Measurements from ENCODE around the gene ADISSP.
A peak's percentile ranks its signal among the peaks of the same experiment; 100 is the strongest.
"Not testable (repeated sequence)": the region's sequence is repeated elsewhere in the genome, so short reads cannot be mapped to it uniquely, and the experiment has no call there.

Gene ADISSP

GRCh38 chr20:3797592-3798372 lies 30.2 kb upstream of the ADISSP start:
- no peak for DNase-seq (ENCODE audit: low read depth)

GRCh38 chr20:3797226-3797545 lies 29.6 kb upstream of the ADISSP start:
- no peak for DNase-seq (ENCODE audit: low read depth)

- no peak for DNase-seq (ENCODE audit: low read depth)
Observed at GRCh38 chr20:3796477-3797225, 29.1 kb upstream of the ADISSP start.

DNA sequence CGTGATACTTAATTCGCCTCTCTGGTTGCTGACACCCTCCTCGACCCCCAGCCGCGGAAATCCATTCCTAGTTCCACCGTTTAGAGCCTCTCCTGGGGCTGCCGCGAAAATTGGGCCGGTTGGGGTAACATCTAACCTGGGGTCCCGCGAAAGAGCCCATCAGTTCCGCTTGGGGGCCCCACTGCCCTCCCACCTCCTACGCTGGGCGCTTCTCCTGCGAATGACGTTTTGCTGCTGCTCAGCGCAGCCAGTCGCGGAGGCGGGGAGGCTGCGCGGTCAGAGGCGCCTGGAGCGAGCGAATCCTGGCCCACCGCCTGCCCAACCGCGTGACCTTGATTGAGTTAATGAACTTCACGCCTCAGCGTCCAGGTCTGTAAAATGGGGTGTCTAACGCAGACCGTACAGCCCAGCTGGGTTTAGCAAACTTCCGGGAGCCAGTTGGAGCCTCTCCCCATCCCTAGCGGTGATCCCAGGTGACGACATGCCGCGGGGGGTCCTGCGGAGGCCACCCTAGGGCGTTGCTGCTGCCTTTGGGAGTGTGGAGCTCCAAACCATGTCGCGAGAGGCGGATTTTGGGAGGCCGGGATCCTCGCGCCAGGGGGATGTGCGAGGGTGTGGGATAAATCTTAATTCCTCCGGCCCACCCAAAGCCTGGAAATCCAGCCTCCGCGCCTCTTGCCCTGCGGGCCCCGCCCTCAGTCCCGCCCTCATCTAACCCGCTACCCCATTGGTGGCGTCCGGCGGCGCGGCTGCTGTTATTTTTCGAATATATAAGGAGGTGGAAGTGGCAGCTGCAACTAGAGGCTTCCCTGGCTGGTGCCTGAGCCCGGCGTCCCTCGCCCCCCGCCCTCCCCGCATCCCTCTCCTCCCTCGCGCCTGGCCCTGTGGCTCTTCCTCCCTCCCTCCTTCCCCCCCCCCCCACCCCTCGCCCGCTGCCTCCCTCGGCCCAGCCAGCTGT lies 28.2 kb upstream of the ADISSP start, which contains the start of gene CDC25B:
TSS of gene CDC25B (plus strand) at position 800 of the 958 bp plus-strand sequence. CDS start 222 bp downstream, outside the sequence.
- DNase-seq (ENCODE audit: low read depth): peak; percentile 77

DNA sequence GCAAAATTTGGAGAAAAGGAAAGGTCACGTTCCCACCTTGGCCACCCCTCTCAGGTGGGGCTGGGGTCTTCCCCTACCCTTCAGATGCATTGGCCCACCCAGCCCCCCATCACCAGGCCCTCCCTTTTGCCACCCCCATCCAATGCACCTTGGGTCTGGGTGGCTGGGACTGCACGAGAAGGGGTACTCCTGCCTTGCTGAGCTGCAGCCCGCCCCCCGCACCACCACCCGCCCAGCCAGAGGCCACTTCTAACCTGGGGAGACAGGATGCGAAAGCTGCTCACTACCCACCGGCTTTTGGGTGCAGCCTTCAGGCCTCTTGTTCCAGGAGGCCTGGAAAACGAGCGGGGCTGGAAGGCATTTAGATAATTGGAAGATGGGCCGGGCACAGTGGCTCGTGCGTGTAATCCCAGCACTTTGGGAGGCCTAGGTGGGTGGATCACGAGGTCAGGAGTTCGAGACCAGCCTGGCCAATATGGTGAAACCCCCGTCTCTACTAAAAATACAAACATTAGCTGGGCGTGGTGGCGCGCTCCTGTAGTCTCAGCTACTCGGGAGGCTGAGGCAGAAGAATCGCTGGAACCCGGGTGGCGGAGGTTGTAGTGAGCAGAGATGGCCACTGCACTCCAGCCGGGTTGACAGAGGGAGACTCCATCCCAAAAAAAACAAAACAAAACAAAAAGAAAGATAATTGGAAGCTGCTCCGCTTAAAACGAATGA lies 27.3 kb upstream of the ADISSP start:
- DNase-seq (ENCODE audit: low read depth): no peak

DNA sequence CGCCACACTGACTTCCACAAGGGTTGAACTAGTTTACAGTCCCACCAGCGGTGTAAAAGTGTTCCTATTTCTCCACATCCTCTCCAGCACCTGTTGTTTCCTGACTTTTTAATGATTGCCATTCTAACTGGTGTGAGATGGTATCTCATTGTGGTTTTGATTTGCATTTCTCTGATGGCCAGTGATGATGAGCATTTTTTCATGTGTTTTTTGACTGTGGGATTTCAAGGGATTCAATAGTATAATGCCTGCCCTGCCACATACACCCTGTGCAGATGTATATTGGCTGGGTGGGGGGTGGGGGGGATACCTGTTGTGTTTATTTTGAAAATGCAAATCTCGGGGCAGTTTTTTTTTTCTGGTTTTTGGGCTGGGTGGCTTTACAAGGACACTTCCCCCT lies 26.6 kb upstream of the ADISSP start:
- not testable (repeated sequence) for DNase-seq (ENCODE audit: low read depth)

DNA sequence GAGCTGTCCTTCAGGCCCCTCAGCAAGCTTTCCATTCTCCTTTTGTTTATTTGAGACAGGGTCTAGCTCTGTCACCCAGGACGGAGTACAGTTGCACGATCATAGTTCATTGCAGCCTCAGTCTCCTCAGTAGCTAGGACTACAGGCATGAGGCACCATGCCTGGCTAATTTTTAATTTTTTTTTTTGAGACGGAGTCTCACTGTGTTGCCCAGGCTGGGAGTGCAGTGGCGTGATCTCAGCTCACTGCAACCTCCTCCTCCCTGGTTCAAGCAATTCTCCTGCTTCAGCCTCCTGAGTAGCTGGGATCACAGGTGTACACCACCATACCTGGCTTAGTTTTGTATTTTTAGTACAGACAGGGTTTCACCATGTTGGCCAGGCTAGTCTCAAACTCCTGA lies 21.6 kb upstream of the ADISSP start:
- not testable (repeated sequence) for DNase-seq (ENCODE audit: low read depth)

DNA sequence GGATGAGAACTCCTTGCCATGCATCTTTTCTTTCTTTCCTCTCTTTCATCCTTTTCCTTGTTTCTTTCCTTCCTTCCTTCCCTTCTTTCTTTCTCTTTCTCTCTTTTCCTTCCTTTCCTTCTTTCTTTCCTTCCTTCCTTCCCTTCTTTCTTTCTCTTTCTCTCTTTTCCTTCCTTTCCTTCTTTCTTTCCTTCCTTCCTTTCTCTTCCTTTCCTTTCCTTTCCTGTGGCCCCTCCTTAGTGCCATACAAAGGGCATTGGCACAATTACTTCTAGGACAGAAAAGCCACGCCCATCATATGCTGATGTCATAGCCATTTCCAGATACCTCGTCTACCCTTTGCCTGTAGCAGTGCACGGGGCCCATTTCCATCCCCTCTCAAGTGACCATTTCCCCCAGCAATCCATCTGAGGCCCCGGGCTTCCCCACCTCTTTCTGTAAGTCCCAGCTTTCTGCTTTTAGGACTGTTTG lies 21.2 kb upstream of the ADISSP start:
- DNase-seq (ENCODE audit: low read depth): no peak

DNA sequence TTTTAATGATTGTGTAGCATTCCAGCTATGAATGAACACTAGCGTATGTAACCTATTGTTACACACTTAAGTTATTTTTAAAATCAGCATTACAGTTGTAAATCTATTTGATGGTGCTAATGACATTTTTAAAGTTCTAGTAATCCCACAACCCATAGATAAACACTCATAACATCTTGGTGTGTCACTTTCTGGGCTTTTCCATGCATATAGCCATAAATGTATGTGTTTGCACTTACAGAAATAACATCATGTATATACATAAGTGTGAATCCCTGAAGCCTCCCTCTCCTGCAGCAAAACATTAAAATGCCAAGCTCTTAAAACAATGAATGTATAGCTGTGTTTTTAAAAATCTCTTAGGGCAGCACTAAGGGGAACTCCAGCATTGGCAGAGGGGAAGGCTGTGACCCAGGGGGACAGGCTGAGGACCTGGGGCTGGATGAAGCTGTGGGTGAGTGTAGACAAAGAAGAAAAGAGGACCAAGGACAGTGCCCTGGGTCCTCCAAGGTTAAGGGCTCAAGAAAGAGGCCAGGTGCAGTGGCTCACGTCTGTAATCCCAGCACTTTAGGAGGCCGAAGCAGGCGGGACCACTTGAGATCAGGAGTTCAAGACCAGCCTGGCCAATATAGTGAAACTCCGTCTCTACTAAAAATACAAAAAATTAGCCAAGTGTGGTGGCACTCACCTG lies 19.9 kb upstream of the ADISSP start:
- DNase-seq (ENCODE audit: low read depth): no peak

DNA sequence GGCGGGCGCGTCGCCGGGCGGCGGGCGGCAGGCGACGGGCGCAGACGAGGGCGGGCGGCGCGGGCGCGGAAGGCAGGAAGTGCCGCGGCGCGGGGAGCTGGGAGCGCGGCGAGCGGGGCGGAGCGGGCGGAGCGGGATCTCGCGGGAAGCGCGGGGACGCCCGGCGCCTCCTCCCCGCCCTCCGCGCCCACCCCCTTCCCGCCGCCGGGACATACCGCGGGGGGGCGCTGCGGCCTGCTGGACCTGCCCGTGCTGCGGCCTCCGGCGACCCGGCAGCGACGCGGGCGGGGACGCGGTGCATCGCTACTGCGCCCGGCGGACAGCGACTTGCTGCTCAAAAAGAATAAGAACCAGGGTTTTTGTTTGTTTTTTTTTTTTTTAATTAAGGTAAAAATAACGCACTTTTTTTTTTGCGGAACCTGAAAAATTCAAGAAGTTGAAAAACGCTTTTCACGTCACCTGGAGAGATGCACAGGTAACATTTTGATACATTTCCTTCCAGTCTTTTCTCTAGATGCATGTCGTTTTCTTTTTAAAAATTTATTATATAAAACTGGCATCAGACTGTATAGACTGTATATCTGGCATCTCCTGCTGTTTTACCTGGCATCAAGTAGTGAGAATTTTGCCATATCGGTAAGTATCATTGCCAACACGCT lies 19.2 kb upstream of the ADISSP start, which contains the start of gene CENPB:
TSS of gene CENPB (minus strand) at position 76 of the 659 bp plus-strand sequence. CDS start 257 bp downstream, outside the sequence.
- DNase-seq (ENCODE audit: low read depth): peak; percentile 90

DNA sequence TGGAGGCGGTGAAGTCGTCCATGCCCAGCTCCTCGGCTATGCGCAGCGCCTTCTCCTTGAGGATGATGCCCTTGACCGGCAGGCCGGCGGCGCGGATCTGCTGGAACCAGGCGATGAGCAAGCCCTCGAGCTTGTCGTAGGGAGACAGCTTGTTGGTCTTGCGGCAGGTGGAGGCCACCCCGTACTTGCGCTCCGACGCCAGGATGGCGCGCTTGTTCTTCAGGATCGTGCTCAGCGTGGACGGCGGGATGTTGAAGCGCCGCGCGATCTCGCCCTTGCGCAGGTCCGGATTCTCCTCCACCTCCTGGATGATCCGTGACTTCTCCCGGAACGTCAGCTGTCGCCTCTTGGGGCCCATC lies 18.6 kb upstream of the ADISSP start:
- DNase-seq (ENCODE audit: low read depth): no peak

- DNase-seq (ENCODE audit: low read depth): no peak
Observed at GRCh38 chr20:3785240-3786125, 17.9 kb upstream of the ADISSP start.

- no peak for DNase-seq (ENCODE audit: low read depth)
Observed at GRCh38 chr20:3784863-3785239, 17.3 kb upstream of the ADISSP start.

- DNase-seq (ENCODE audit: low read depth): no peak
Observed at GRCh38 chr20:3784216-3784853, 16.8 kb upstream of the ADISSP start.

DNA sequence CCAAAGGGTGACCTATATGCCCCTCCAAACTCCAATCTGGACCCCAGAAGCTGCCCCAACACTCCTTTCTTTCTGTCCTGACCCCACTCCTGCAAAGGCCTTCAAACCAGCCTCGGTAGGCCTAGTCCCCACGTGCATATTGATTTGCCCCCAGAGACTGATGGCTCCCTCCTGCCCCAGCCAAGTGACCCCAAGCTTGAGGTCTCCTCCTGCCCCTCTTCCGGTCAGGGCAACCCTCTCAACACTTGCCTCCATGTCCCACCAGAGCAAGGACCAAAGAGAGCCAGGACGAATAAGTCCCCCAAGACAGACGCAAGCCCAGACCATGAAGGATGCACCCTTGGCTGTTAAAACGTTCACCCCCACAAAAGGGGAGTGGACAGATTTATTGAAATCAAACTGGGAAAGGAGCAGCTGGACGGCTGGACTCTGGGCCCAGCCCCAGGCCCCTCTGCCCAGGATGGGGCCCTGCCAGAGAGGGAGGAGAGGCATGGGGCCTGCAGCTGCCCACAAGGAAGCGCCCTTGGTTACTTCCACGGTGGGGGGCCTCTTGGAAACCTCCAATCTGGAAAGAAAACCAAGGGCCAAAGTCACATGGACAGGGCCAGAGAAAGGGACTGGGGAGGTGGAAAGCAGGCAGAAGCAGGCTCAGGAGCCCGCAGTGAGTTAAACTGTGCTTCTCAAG lies 16.1 kb upstream of the ADISSP start:
- no peak for DNase-seq (ENCODE audit: low read depth)

- no peak for DNase-seq (ENCODE audit: low read depth)
Observed at GRCh38 chr20:3783068-3783489, 15.5 kb upstream of the ADISSP start.

GRCh38 chr20:3782597-3782996 lies 15.0 kb upstream of the ADISSP start:
- no peak for DNase-seq (ENCODE audit: low read depth)
